ENCODE measurements around the gene INPP4B.

GRCh38 chr4:142155347-142155746, 690.8 kb downstream of the INPP4B start:
- no peak for TF ChIP-seq CTCF (IDR thresholded peaks at IDR 0.05)
- TF ChIP-seq POLR2AphosphoS5 (IDR thresholded peaks at IDR 0.05; ENCODE audit: low read depth, low read length), result no peak
- TF ChIP-seq CHD2 (IDR thresholded peaks at IDR 0.05; ENCODE audit: low read length, partially characterized antibody), result no peak
- TF ChIP-seq PBX3 (IDR thresholded peaks at IDR 0.05), result no peak
- TF ChIP-seq REST (IDR thresholded peaks at IDR 0.05; ENCODE audit: low read depth, low read length), result no peak
- no peak for TF ChIP-seq JUND (IDR thresholded peaks at IDR 0.05)
